GM18861 (cell line): ENCODE measurements around the gene MRPL44.

Experiments
- ATAC-seq: cut with Tn5 transposase; IDR thresholded peaks from one replicate; pipeline ENCODE4 v1.9.1; 2021; ENCODE audit not compliant: unreplicated experiment

MRPL44 gene

DNA sequence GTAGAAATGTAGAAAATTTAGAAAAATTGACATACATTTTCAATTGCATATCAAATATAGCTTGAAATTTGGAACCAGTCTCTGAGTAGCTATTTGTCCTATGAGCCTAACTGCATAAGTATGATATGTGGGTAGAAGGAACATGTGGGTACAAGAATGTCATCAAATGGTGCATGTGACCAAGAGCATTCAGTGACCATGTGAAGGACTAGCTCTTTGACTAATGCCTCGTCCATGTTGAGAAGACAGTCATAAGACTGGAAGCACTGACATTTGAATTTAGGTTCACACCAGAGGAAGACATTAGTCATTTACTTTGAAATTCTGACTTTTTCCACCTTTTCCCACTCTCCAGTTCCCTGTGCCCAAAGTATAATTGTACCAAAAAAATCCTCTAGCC is 12.6 kb downstream of the MRPL44 start:
- peak; percentile 18 for ATAC-seq

DNA sequence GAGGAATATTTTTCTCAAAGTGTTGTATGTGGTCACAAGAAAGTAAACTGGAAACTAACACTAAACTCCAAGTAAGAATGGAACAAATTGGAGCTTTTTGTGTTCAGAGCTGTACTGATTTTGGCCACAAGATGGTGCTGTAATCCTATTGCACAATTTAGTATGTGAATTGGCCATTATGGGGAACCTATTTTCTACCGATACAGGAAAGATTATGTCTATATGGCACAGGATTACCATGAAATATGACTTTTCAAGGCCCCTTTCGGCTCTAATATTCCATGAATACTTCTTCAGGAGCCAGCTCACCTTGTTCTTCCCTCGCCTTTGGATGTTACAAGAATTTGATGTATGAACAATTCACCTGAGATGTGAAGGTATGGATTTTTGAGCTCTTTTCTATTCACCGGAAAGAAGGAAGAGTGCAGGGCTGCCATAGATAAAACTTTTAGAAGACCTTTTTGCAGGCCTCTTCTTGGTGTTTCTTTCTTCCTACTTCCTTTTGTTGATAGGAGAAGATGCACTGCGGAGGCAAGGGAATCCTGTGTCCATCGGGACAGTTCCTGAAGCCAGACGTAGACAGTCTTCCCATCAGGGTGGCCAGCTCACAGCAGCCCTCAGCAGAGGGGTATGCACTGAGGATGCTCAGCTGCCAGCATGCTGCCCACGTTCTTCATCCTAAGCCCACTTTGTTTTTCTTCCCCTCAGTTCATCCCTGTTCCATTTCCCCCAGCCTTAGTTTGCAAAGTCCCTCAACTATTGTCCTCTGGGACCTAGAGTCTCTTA is 13.3 kb downstream of the MRPL44 start:
- peak; percentile 81 for ATAC-seq

DNA sequence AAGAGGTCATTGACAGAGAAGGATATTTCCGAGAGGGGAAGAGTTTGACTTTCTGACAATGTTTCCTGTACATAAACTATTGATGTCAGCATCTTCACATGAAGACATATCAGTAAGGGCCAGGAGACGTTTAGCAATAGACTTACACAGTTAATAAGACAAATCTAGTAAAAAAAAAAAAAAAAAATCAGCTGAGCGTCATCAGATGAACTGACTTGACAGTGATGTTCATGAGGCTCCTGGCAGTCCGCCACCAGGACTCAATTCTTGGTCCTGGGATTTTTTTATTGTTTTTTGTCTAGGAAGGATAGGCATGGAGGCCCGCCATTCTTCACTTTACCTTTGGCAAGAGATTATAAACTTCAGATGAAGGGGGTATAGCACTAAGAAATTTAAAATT is 14.5 kb downstream of the MRPL44 start:
- ATAC-seq, result no peak

DNA sequence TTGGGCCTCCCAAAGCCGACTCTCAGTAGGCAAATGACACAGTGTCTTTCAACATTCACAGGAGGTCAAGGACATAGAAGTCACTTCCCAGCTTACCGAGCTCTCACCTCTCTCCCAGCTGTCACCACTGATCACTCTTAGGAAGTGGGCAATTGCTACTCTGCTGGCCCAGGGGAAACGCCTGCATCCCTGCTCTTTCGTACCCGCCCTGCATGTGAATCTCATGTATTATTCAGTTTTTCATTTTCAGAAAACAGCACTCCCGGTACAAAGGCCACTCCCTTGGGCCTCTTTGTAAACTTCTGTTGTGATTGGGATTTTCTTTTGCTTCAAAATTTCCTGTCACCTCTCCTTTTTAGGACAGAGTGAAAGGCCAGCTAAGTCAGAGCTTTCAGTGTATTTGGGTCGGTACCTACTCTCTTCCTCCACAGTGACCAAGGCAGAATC is 15.4 kb downstream of the MRPL44 start:
- ATAC-seq, result no peak

DNA sequence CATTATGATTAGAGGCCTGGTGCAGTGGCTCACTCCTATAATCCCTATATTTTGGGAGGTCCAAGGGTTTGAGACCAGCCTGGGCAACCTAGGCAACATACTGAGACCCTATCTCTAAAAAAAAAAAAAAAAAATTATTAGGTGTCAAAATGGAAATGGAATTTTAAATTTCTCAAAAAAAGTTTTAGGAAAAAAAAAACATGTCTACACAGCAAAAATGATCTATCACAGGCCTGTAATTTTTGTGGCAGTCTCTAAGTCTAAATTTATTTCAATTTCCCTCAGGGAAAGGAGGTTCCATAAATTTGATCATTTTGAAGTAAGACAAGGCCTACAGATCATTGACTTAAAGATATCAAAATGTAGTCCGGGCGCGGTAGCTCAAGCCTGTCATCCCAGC is 16.3 kb downstream of the MRPL44 start:
- no peak for ATAC-seq

DNA sequence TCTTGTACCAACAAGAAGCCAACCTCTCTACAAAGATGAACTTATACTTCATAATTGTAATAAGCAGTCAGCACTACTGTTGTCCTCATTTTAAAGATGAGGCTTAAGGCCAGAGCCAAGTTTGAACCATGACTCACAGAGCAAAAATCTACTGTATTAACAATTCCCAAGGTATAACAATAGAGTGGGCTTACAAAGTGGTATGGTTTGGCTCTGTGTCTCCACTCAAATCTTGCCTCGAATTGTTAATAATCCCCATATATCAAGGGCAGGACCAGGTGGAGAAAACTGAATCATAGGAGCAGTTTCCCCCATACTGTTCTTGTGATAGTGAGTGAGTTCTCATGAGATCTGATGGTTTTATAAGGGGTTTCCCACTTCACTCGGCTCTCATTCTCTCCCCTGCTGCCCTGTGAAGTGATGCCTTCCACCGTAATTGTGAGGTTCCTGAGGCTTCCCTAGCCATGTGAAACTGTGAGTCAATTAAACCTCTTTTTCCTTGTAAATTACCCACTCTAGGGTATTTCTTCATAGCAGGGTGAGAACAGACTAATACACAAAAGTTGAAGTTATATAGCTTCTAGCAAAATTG is 19.5 kb downstream of the MRPL44 start:
- no peak for ATAC-seq

DNA sequence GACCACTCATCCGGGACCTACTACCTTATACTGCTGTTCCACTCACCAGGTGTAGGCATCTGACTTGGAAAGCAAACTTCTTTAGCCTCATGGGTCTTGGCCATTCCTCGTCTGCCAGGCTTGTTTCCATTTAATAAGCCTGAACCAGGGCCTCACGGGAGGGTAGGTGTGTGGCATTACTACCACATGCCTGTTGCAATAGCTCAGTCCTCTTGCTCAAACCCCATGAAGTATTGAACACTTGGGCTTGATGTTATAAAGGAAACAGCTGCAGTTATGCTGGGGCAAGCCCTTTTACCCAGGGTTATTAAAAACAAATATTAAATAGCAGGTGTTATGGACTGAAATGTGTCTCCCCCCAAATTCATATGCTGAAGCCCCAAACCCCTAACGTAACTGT is 21.2 kb downstream of the MRPL44 start:
- ATAC-seq, result no peak

DNA sequence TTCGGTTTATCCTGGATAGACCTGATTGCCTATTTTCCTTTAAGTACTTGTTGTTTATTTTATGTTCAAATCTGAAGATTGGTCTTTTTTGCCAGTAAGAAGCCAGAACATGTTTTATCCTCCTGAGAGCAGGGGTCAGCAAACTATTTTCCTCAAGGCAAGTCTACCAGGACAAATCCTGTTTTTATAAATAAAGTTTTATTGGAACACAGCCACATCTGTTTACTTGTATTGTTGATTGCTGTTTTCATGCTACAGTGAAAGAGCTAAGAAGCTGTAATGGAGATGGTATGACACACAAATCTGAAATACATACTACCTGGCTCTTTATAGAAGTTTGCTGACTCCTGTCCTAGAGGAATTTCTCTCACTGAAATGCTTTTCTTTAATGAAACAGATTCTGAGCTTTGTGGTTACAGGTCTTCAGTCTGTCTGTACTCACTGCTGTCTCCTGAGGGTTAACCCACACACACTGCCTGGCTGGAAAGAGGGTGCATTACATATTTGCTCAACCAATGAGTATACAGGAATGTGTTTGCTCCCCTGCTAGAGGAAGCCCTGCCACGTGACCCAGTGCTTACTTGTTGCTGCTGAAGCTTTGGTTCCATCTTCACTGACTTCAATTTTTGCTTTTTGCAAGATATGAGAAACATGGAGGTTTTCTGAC is 22.6 kb downstream of the MRPL44 start:
- no peak for ATAC-seq

DNA sequence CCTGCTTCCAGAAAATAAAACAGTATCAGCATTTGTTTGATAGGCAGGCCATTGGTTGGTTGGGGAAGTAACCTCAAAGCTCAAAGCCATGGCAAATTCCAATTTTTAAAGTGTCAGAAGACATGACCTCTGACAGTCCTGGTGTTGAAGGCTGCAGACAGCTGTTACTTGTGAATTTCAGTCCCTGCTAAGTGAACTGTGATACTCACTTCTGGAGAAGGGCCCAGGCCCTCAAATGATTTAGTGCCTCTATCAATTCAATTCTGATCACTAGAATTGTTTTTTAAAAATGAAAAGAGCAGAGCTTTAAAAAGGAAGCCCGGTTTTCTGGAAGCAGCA is 23.1 kb downstream of the MRPL44 start:
- ATAC-seq, result no peak

DNA sequence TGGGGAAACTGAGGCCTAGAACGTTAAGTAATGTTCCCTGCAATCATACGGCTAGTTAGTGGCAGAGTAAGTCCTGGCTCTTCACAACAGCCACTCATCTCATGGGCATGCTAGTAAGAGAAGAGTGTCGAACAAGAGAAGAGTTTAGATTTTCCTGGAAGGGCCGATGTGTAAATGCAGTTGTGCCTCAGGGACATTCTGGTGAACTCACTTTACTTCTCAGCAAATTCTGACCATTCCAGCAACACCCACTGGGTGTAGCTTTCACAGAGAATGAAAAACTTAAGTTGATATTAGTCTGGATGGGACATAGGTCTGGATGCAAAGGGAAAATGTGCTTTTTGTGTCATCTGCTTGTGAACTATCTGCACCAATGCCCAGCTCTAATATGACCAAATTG is 23.5 kb downstream of the MRPL44 start:
- ATAC-seq, result no peak

DNA sequence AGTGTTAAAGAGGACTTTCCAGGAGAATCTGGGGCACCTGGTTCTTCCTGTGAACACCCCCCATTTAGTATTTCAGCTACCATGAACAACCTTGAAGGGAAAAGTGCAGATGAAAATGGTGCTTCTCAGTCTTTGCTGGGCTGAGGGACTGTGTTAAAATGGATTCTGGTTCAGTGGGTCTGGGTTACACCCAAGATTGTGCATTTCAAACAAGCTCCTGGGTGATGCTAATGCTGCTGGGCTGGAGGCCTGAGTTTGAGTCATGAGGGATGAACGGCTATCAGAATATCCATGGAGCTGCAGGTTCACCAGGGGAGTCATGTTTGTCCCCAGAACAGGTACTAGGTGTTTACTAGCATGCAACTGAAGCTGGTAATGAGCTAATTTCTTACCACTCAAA is 24.0 kb downstream of the MRPL44 start:
- no peak for ATAC-seq

DNA sequence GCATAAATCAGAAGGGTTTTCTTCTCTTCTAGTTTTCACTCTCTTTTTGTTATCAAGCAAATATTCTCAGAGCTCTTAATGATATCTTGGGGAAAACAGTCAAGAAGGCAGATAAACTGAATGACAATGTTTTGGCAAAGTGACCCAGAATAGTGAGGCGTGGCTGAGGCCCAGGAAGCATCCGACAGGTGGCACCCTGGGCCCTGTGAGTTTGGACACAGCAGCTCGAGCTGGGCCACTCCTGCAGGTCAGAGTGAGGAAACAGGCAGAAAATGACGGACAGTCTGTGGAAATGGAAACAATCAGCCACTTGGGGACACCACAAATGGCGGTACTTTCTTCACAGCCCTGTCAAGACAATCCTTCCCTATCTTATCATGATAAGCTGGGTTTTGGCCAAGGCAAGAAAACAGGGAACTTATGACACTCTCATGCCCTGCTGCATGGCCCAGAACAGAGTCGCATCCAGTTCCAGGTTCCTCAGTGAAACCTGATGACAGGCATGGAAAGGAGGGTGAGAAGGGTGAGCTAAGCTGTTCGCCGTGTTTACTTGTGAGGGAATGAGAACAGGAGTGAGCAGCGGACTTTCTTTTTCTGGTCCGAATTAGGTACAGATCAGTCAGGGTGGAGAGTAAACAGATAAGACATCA is 32.1 kb downstream of the MRPL44 start:
- ATAC-seq, result no peak

DNA sequence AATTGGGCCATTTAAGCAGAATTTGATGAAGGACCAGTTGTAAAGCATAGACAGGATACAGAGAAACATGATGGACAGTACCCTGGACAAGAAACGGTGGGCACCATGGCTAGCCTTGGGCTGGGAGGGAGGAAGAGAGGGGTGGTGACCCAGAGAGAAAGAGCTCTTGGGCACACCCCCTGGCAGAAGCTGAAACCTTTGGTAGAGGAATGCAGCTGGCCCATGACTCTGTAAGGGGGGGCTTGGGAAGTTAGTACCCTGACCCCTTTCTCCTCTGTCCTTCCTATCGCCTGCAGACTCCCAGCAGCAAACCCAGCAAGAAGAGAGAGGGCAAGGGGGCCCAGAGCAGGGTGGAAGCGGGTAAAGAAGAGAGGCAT is 32.6 kb downstream of the MRPL44 start:
- ATAC-seq, result no peak

DNA sequence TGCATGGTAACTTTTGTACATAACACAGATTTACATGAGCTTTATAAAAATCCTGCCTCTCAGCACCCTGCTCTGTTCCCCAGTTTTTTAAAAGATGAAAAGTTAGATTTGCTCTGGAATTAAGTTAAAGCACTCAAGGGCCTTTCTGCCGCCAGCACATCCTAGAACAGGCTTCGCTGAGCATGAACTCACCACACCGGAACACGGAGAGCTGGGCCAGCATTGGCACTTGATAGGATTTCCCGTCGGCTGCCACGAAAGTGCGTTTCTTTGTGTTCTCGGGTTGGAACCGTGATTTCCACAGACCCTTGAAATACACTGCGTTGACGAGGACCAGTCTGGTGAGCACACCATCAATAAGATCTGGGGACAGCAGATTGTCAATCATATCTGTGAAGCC is 34.3 kb downstream of the MRPL44 start:
- no peak for ATAC-seq

DNA sequence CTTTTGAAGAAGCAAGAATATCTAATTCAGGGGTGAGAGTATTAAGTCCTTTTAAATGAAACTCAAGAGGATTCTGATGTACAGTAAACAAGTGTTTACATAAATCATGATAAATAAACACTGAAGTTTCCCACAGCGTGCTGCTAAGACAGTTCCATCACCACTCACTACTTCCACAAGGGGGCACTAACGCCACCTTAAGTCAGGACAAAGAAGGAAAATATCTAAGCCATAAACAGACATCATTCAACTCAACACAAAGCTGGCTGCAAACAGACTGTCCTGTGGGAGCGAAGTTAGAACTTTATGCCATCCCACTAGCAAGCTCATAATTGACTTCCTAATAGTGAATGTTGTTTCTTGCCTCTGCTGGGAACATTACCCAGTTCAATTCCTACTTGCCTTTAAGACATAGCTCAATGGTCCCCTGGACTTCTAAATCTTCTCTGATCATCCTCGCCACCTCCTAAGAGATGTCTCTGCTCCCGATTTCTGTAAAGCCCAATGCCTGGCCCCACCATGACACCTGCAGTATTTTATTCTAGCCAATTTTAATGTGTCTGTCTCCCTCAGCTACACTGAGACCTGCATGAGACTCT is 36.5 kb downstream of the MRPL44 start:
- peak; percentile 73 for ATAC-seq

DNA sequence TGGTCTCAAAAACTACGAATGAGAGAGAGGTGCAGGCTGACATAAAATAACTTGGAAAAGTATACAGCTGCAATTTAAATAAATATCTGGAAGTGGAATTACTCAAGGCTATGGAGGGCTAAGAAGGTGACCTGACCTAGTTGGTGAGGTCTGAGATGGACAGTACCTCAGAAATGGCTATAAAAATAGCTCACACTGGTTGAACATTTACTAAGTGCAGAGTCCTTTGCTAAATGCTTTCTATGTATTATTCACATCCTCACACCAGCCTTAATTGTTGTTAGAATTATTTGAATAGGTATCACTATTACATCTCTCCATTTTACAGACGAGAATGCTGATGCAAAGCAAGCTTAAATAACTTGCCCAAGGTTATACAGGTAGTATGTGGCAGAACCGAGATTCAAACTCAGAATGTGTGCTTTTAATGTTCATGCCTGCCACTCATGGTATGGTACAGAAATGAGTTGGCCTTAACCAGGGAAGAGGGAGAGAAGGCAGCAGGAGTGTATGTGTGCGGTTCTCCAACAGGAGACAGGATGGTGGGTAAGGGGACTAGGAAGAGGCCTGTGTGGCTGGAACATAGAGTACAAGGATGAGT is 37.4 kb downstream of the MRPL44 start:
- ATAC-seq, result no peak

DNA sequence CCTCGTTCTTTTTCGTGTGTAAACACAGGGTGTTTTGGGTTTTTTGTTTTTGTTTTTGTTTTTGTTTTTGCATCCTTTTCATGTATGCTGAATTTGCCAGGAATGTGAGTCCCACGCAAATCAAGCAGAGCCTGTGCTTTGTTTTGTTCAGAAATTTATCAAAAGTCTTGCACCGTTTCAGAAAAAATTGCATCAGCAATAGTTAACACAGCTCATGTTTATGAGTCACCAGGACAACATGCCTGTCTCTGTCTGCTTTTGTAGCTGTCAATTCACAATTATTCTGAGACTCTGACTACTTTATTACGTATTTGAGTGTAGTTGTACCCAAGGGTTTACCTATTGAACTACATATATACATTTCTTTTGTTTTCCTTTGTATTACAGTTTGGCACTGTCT is 38.3 kb downstream of the MRPL44 start:
- no peak for ATAC-seq

DNA sequence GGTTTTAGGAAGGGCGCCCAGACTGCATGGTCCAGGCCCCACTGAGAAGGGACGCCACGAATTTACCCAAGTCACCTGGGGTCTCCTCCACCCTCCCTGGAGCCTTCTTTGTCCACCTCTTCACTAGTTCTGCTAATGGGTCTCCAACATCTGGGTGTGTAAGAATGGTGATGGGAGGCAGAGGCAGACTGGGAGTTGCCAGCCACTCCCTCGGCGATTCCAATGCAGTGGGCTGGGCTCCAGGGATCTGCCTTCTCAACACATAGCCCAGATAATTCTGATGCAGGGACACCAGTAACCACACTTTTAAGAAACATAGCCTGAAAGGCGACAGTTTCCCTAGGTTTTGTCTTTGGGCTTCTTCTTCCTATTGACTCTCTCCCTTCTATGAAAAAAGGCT is 39.1 kb downstream of the MRPL44 start:
- ATAC-seq, result no peak

DNA sequence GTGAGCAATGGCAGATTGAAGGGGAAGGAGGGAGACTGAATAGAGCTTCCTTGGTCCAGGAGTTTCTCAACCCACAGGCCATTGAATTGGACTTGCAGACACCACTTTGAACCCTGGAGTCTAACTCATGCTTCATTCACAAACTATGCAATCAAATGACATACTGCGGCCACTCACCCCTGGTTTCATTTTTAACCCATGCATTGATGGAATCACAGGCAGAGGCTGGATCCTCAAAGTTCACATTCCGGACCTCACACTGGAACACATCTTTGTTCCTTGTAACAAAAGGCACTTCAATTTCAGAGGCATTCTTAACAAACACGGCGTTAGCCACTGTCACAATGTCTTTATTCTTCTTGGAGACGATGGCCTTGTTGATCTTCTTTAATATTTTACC is 40.7 kb downstream of the MRPL44 start:
- no peak for ATAC-seq

DNA sequence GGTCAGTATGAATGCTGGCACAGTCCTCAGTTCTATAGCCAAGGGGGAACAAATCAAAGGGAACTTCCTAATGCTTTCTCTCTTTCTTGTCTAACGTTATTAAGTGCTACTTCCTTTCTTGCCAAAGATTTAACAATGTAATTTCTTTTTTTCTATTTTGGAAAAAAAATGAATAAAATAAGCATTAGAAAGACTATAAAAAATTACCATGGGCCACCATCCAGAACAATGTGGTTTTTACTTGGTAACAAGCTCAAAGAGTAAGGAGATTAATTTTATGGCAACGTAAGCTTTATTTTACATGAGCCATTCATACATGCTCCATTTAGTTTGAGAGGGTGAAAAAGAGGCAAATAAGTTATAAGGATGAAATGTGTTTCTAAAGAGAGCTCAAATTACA is 41.7 kb downstream of the MRPL44 start:
- no peak for ATAC-seq

DNA sequence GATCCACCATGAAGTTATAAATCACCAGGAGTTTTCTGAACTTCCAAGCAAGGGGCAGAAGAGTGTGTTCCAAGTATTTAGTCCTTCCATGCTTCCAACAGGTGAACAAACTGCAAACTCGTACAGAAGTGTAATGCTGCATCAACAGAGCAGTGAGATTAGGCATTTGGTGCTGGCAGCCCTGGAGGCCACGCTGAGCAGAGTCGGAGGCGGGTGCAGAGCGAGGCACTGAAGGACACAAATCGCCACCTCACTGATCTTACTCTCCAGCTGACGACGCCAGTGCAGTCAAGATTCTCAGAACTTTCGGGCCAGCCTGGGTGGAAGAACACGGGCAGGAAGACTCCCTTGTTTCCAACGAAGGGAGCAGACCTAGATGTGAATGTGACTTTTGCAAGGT is 42.6 kb downstream of the MRPL44 start:
- ATAC-seq, result no peak
